G401.6 (cell line): ENCODE measurements around the gene ANGEL1.

Source experiments
- FAIRE-seq: peaks from 2 replicates; lab custom pipeline; 2012; peaks lifted over from hg19 to GRCh38; lab: Jason Lieb, UNC

Gene ANGEL1

GRCh38 chr14:76778546-76779215, 34.0 kb downstream of the ANGEL1 start:
- no peak for FAIRE-seq

GRCh38 chr14:76777721-76778120, 35.0 kb downstream of the ANGEL1 start:
- FAIRE-seq = no peak

- FAIRE-seq = no peak
Observed at GRCh38 chr14:76776428-76777251, 36.0 kb downstream of the ANGEL1 start.

GRCh38 chr14:76775695-76776427, 36.8 kb downstream of the ANGEL1 start:
- no peak for FAIRE-seq

- no peak for FAIRE-seq
Observed at GRCh38 chr14:76774821-76775694, 37.6 kb downstream of the ANGEL1 start.

- no peak for FAIRE-seq
Observed at GRCh38 chr14:76773956-76774820, 38.5 kb downstream of the ANGEL1 start.

- FAIRE-seq = no peak
Observed at GRCh38 chr14:76773188-76773885, 39.3 kb downstream of the ANGEL1 start.

GRCh38 chr14:76772300-76773187, 40.1 kb downstream of the ANGEL1 start:
- no peak for FAIRE-seq

- FAIRE-seq = no peak
Observed at GRCh38 chr14:76771437-76771980, 41.2 kb downstream of the ANGEL1 start.

- FAIRE-seq = no peak
Observed at GRCh38 chr14:76770521-76771436, 41.9 kb downstream of the ANGEL1 start.

- FAIRE-seq = no peak
Observed at GRCh38 chr14:76769636-76770292, 42.9 kb downstream of the ANGEL1 start.

- no peak for FAIRE-seq
Observed at GRCh38 chr14:76768671-76769500, 43.8 kb downstream of the ANGEL1 start.

- FAIRE-seq = no peak
Observed at GRCh38 chr14:76767681-76768656, 44.7 kb downstream of the ANGEL1 start.

GRCh38 chr14:76765461-76765931, 47.2 kb downstream of the ANGEL1 start:
- no peak for FAIRE-seq
